A549 (cell line): Measurements from ENCODE around the gene KDELR3. TPM values are rescaled to one million over a fixed set of nuclear protein-coding genes. Genes with fewer than 3 reads are reported as not detected.

Source experiments
- ATAC-seq, 2 experiments: fragments of 200-7000 bp in 1 of 2; fragments of >200 bp in 1 of 2; cut with Nextera tagmentation in 1 of 2; cut with Tn5 transposase in 1 of 2; 3 replicates each; pipeline versions ENCODE4 v1.8.0 to v1.9.1; 2018 to 2020; ENCODE audit warnings: mild to moderate bottlenecking in 1 of 2, moderate library complexity in 1 of 2
- CTCF ChIA-PET: fragments of 300-600 bp; sonication (Branson Sonifier 250); formaldehyde crosslinking; extraction: SDS; loops from one replicate; lab custom pipeline; 2021; ENCODE audit warnings: antibody characterized with exemption, inconsistent platforms; lab: Yijun Ruan, JAX
- POLR2A ChIA-PET: fragments of 350-600 bp; formaldehyde crosslinking; extraction: SDS; loops from one replicate; lab custom pipeline; 2021; ENCODE audit warnings: antibody characterized with exemption, inconsistent platforms; lab: Yijun Ruan, JAX
- DNase-seq, 2 experiments: peaks; one replicate each; pipeline versions ENCODE4 v3.0.0 to v3.0.0-alpha.2; 2011 to 2016; ENCODE audit warnings: low read depth in 1 of 2, low spot score in 1 of 2
- FAIRE-seq: peaks from 2 replicates; lab custom pipeline; 2011; peaks lifted over from hg19 to GRCh38; lab: Jason Lieb, UNC
- H3K27ac ChIP-seq, 2 experiments: fragments of >200 bp; sonication (Bioruptor Twin); formaldehyde crosslinking; 3 replicates each; pipeline ENCODE4 v1.5.1; 2016 to 2017
- H3K4me1 ChIP-seq: fragments of >200 bp; sonication (Bioruptor Twin); formaldehyde crosslinking; 3 replicates; pipeline ENCODE4 v1.6.1; 2016
- H3K4me2 ChIP-seq: fragments of >200 bp; sonication (Bioruptor Twin); formaldehyde crosslinking; 3 replicates; pipeline ENCODE4 v1.6.1; 2016
- H3K4me3 ChIP-seq: fragments of >200 bp; sonication (Bioruptor Twin); formaldehyde crosslinking; 3 replicates; pipeline ENCODE4 v1.5.1; 2016
- H3K9me3 ChIP-seq: fragments of >200 bp; sonication (Bioruptor Twin); formaldehyde crosslinking; 3 replicates; pipeline ENCODE4 v1.6.1; 2016
- CBX2 ChIP-seq: fragments of 200-600 bp; sonication (generic); IDR thresholded peaks from 2 replicates; pipeline ENCODE4 v1.6.1; 2016; ENCODE audit warnings: low read depth, mild to moderate bottlenecking, borderline replicate concordance
- EHF ChIP-seq: fragments of 250-450 bp; sonication (Bioruptor Pico); IDR thresholded peaks from 2 replicates; pipeline ENCODE4 v1.5.0; 2020; ENCODE audit warnings: mild to moderate bottlenecking
- EHMT2 ChIP-seq: fragments of 200-600 bp; sonication (generic); IDR thresholded peaks from 2 replicates; pipeline ENCODE4 v1.6.1; 2016; ENCODE audit warnings: antibody characterized with exemption, low read depth, mild to moderate bottlenecking, moderate library complexity
- FOSB ChIP-seq: fragments of 250-450 bp; sonication (Bioruptor Pico); IDR thresholded peaks from 2 replicates; pipeline ENCODE4 v1.5.0; 2020; ENCODE audit warnings: mild to moderate bottlenecking, moderate library complexity
- GATA3 ChIP-seq: IDR thresholded peaks from 2 replicates; pipeline ENCODE4 v1.6.1; 2012; ENCODE audit warnings: borderline replicate concordance
- HDAC2 ChIP-seq: fragments of 200-600 bp; sonication (generic); IDR thresholded peaks from 2 replicates; pipeline ENCODE4 v1.6.1; 2016
- JUN ChIP-seq, 2 experiments: fragments of >200 bp; sonication (Bioruptor Twin); formaldehyde crosslinking; IDR thresholded peaks; 2 replicates in 1 of 2; 3 replicates in 1 of 2; pipeline ENCODE4 v1.6.1; 2016 to 2017
- MAZ ChIP-seq: fragments of 150-350 bp; IDR thresholded peaks from 2 replicates; pipeline ENCODE4 v1.6.1; 2014; ENCODE audit warnings: antibody characterized with exemption, low read depth, low read length, borderline replicate concordance
- RAD21 ChIP-seq, 2 experiments: fragments of >200 bp in 1 of 2; sonication (Bioruptor Twin) in 1 of 2; formaldehyde crosslinking in 1 of 2; IDR thresholded peaks in 1 of 2; conservative IDR thresholded peaks in 1 of 2; 2 replicates in 1 of 2; 3 replicates in 1 of 2; pipeline ENCODE4 v1.6.1; 2012 to 2018; ENCODE audit warnings: inconsistent platforms in 1 of 2
- RARB ChIP-seq: fragments of 250-450 bp; sonication (Bioruptor Pico); IDR thresholded peaks from 2 replicates; pipeline ENCODE4 v1.8.0; 2021; ENCODE audit warnings: mild to moderate bottlenecking, moderate library complexity
- RCOR1 ChIP-seq: fragments of 150-350 bp; IDR thresholded peaks from 2 replicates; pipeline ENCODE4 v1.6.1; 2014; ENCODE audit warnings: antibody characterized with exemption, low read length, low read depth
- SREBF2 ChIP-seq: fragments of 450-650 bp; IDR thresholded peaks from 2 replicates; pipeline ENCODE4 v1.6.1; 2014; ENCODE audit warnings: mild to moderate bottlenecking, moderate library complexity
- TFCP2L1 ChIP-seq: fragments of 250-450 bp; sonication (Bioruptor Pico); IDR thresholded peaks from 2 replicates; pipeline ENCODE4 v1.5.0; 2021; ENCODE audit warnings: mild to moderate bottlenecking
- TP53 ChIP-seq: fragments of 250-450 bp; sonication (Bioruptor Pico); IDR thresholded peaks from 2 replicates; pipeline ENCODE4 v1.5.0; 2021; ENCODE audit warnings: mild to moderate bottlenecking, moderate library complexity
- ZC3H11A ChIP-seq: fragments of 450-650 bp; IDR thresholded peaks from 2 replicates; pipeline ENCODE4 v1.6.1; 2014; ENCODE audit warnings: antibody characterized with exemption, mild to moderate bottlenecking
- ZNF302 ChIP-seq: fragments of 250-450 bp; sonication (Bioruptor Pico); IDR thresholded peaks from 2 replicates; pipeline ENCODE4 v1.9.0; 2021; ENCODE audit warnings: inconsistent platforms, mild to moderate bottlenecking, moderate library complexity
- ZSCAN20 ChIP-seq: fragments of 250-450 bp; sonication (Bioruptor Pico); IDR thresholded peaks from 2 replicates; pipeline ENCODE4 v1.8.0; 2022; ENCODE audit warnings: mild to moderate bottlenecking, moderate library complexity
- WGBS: methylation state at CpG from one replicate; pipeline ENCODE4 v1.1.6; 2017; ENCODE audit errors: missing lambda C conversion rate; 5-methylcytosine and 5-hydroxymethylcytosine counted together
- polyA plus RNA-seq, 4 experiments: library from polyadenylated mRNA; depleted of rRNA in 3 of 4; stranded (reverse); fragments of >200 nt; fragmentation: RNase III in 1 of 4; extraction: RNeasy Plus Mini Kit Qiagen cat#74134 plus additional on column Dnase treatment in 1 of 4; gene quantifications; 2 replicates in 3 of 4; 3 replicates in 1 of 4; pipeline ENCODE4 v1.2.3, GENCODE V29; 2011 to 2017
- TF ChIP-seq, protein P1 (sequence below): fragments of >200 bp; sonication (Bioruptor Twin); formaldehyde crosslinking; IDR thresholded peaks from 2 replicates; pipeline ENCODE4 v1.6.1; 2016
- TF ChIP-seq, protein P2 (sequence below): fragments of 450-650 bp; IDR thresholded peaks from 2 replicates; pipeline ENCODE4 v1.6.1; 2014; ENCODE audit warnings: antibody characterized with exemption
- TF ChIP-seq, protein P3 (sequence below): IDR thresholded peaks from 2 replicates; pipeline ENCODE4 v1.6.1; 2012
- TF ChIP-seq, protein P4 (sequence below): IDR thresholded peaks from 2 replicates; pipeline ENCODE4 v1.6.1; 2012; ENCODE audit warnings: low read depth, borderline replicate concordance
- TF ChIP-seq, protein P5 (sequence below): IDR thresholded peaks from 2 replicates; pipeline ENCODE4 v1.6.1; 2012

The KDELR3 gene
- polyA plus RNA-seq, 2 of the 4 experiments (the other 2 are of a cell fraction), result 12.2 to 32.8 TPM

DNA sequence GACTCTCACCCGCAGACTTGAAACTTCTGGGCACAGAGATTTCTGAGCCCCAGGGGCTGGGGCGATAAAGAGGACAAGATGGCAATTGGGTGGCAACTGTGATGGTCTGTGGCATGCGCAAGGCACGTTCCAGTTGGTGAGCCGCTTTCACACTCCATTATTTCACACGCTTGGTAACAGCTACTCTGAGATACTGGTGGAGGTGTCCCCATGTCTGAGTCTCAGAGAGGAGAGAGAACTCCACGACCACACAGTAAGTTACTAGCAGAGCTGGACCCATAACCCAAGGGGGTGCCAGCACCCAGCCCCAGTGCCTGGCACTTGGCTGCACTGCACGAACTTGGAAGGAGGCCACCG lies 6.9 kb upstream of the KDELR3 start:
- Histone ChIP-seq H3K9me3 (no peaks in the 10 kb centered on the region), H3K27ac (peak overlapping the region in 1 of 2 experiments; percentile 71; a peak in 3 of 6 replicates), H3K4me1 (peaks cover 4% of the 10 kb centered on the region; the same call in 1 of the 3 replicates), H3K4me2 (peak overlapping the region; percentile 75), H3K4me3 (no peak overlapping the region)
- TF ChIP-seq ZSCAN20 (CRISPR knock-in tag), result no peak
- no peak for TF ChIP-seq JUN (IDR thresholded peaks at IDR 0.05)
- TF ChIP-seq MAZ, result no peak
- no peak for TF ChIP-seq GATA3
- TF ChIP-seq EHF, result no peak
- TF ChIP-seq RAD21 (conservative IDR thresholded peaks at IDR 0.05 in 1 of 2, IDR thresholded peaks at IDR 0.05 in 1 of 2), result no peak
- TF ChIP-seq TFCP2L1 (CRISPR knock-in tag), result no peak
- TF ChIP-seq, protein P1, sequence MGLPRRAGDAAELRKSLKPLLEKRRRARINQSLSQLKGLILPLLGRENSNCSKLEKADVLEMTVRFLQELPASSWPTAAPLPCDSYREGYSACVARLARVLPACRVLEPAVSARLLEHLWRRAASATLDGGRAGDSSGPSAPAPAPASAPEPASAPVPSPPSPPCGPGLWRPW, result no peak
- TF ChIP-seq, protein P2, sequence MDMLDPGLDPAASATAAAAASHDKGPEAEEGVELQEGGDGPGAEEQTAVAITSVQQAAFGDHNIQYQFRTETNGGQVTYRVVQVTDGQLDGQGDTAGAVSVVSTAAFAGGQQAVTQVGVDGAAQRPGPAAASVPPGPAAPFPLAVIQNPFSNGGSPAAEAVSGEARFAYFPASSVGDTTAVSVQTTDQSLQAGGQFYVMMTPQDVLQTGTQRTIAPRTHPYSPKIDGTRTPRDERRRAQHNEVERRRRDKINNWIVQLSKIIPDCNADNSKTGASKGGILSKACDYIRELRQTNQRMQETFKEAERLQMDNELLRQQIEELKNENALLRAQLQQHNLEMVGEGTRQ, result no peak
- TF ChIP-seq, protein P3, sequence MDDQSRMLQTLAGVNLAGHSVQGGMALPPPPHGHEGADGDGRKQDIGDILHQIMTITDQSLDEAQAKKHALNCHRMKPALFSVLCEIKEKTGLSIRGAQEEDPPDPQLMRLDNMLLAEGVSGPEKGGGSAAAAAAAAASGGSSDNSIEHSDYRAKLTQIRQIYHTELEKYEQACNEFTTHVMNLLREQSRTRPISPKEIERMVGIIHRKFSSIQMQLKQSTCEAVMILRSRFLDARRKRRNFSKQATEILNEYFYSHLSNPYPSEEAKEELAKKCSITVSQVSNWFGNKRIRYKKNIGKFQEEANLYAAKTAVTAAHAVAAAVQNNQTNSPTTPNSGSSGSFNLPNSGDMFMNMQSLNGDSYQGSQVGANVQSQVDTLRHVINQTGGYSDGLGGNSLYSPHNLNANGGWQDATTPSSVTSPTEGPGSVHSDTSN, result no peak
- no peak for TF ChIP-seq ZNF302 (CRISPR knock-in tag)
- TF ChIP-seq RCOR1, result no peak
- no peak for TF ChIP-seq TP53
- TF ChIP-seq HDAC2, result no peak
- no peak for TF ChIP-seq EHMT2
- no peak for TF ChIP-seq ZC3H11A
- TF ChIP-seq CBX2, result no peak
- TF ChIP-seq RARB (CRISPR knock-in tag), result no peak
- no peak for TF ChIP-seq FOSB (CRISPR knock-in tag)
- POLR2A ChIA-PET, result no interaction called here
- 68% methylated on average over 7 of the region's 9 CpGs for WGBS
- peak; percentile 49; a peak in 5 of 6 replicates for ATAC-seq
- CTCF ChIA-PET, result interaction anchor here (1.4 kb wide), 1 partner anchor 10 kb away, joined by 4 read pairs; no protein-coding TSS in a partner anchor
- no peak for FAIRE-seq
- DNase-seq, result no peak

DNA sequence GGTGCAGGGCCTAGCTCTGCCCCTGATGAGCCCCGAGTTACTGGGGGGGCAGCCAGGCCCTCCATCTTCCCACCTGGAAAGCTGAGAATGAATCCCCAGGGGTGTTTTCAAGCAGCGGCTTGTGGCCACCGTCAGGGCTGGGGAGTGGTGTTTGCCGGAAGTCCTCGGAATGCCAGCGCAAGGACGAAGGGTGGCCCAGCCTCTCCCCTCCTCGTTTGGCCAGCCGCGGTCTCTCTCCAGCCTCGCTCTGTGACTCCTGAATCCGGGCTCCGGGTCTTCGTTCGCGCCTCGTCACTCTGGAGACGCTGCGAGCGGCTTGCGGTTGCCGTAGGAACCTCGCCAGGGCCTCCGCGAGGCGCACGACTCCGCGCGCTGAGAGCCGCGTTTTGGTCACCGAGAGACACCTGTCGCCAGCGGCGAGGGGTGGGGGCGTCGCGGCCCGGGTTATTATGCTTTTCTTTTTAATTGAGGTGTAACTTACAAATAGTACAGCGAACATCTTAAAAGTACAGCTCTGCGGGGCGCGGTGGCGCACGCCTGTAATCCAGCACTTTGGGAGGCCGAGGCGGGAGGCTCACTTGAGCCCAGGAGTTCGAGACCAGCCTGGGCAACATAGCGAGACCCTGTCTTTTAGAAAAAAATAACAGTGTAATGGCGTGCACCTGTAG lies 6.3 kb upstream of the KDELR3 start:
- peak; percentile 76 to 87 for ATAC-seq
- Histone ChIP-seq H3K27ac (peak overlapping the region in 1 of 2 experiments; percentile 71; a peak in 3 of 6 replicates), H3K4me1 (peaks cover 4% of the 10 kb centered on the region; the same call in 1 of the 3 replicates), H3K9me3 (no peaks in the 10 kb centered on the region), H3K4me3 (0 out of 3 replicates have a peak overlapping the region, but pooled peaks have one; percentile 19), H3K4me2 (peak overlapping the region; percentile 75)
- WGBS, result 26% methylated on average over 27 of the region's 51 CpGs
- TF ChIP-seq, protein P2, result no peak
- TF ChIP-seq ZNF302 (CRISPR knock-in tag) (no peak), FOSB (CRISPR knock-in tag) (no peak), SREBF2 (no peak), GATA3 (no peak), MAZ (no peak)
- TF ChIP-seq, protein P4, sequence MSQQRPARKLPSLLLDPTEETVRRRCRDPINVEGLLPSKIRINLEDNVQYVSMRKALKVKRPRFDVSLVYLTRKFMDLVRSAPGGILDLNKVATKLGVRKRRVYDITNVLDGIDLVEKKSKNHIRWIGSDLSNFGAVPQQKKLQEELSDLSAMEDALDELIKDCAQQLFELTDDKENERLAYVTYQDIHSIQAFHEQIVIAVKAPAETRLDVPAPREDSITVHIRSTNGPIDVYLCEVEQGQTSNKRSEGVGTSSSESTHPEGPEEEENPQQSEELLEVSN, result peak; percentile 79
- TF ChIP-seq, protein P5, sequence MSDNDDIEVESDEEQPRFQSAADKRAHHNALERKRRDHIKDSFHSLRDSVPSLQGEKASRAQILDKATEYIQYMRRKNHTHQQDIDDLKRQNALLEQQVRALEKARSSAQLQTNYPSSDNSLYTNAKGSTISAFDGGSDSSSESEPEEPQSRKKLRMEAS, result peak; percentile 74
- POLR2A ChIA-PET, result interaction anchor here (0.5 kb wide), 1 partner anchor 31 kb away, joined by 6 read pairs; no protein-coding TSS in a partner anchor
- CTCF ChIA-PET, result interaction anchor here (1.4 kb wide), 1 partner anchor 10 kb away, joined by 4 read pairs; no protein-coding TSS in a partner anchor
- DNase-seq, result peak; percentile 47 to 81
- no peak for FAIRE-seq
